IPS-18c (cell line): ENCODE measurements around the gene CKAP2L.
"Not testable (repeated sequence)": the region's sequence is repeated elsewhere in the genome, so short reads cannot be mapped to it uniquely, and the experiment has no call there.

ENCODE experiments used
- H3K4me3 ChIP-seq: 2 replicates; pipeline ENCODE4 v1.7.0; 2013; ENCODE audit warnings: low read depth, mild to moderate bottlenecking, low read length, moderate library complexity; ENCODE audit not compliant: insufficient read depth
- H3K9me3 ChIP-seq: one replicate; pipeline ENCODE4 v1.6.1; 2013; ENCODE audit warnings: mild to moderate bottlenecking, low read length, moderate library complexity; ENCODE audit not compliant: control insufficient read depth, insufficient read depth

Gene CKAP2L

GRCh38 chr2:112723547-112723940, 40.9 kb downstream of the CKAP2L start:
- H3K4me3 ChIP-seq, result no peak overlapping the region
- H3K9me3 ChIP-seq, result no peaks in the 10 kb centered on the region

DNA sequence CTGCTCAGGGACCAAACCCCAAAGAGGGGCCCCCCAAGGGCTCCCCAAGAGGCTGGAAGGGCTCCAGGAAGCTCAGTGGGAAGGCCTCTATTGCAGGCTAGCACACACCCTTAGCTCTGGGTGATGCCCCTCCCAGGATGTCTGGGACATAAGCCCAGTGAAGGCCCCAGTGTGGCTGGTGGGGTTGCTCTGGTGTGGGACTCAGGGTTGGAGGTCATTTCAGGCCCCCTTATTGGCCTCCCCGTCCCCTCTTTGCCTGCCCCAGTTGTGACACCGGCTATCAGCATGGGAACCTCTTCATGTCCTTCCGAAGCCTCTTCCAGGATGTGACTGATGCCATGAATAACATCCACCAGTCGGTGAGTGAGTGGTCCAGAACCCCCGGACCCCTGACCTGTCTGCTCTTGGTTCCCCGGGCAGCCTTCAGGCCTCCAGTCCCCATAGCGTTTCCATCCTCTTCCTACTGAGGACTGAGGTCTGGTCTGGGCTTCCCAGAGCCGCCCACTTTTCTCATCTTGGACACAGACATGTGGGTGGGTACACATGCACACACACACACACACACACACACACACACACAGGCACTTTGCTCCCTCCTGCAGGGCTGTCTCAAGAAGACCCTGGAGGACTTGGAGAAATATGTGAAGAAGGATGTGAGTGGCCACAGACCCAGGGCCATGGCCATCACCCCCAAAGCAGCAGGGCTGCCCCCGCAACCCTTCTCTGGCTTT, 41.4 kb downstream of the CKAP2L start:
- Histone ChIP-seq H3K4me3 (no peak overlapping the region), H3K9me3 (no peaks in the 10 kb centered on the region)

- no peak overlapping the region for H3K4me3 ChIP-seq
- no peaks in the 10 kb centered on the region for H3K9me3 ChIP-seq
Observed at GRCh38 chr2:112721819-112722522, 42.4 kb downstream of the CKAP2L start.

- H3K9me3 ChIP-seq, result no peaks in the 10 kb centered on the region
- no peak within 1 kb of the TSS for H3K4me3 ChIP-seq
Observed at GRCh38 chr2:112720785-112721184, 43.6 kb downstream of the CKAP2L start, which contains the start of gene NT5DC4. Gene NT5DC4, plus strand, starts transcription at chr2:112721020. Its CDS starts 60 bp downstream, at chr2:112721080.

- no peaks in the 10 kb centered on the region for H3K9me3 ChIP-seq
- H3K4me3 ChIP-seq, result no peak overlapping the region
Observed at GRCh38 chr2:112718863-112719370, 45.5 kb downstream of the CKAP2L start.

DNA sequence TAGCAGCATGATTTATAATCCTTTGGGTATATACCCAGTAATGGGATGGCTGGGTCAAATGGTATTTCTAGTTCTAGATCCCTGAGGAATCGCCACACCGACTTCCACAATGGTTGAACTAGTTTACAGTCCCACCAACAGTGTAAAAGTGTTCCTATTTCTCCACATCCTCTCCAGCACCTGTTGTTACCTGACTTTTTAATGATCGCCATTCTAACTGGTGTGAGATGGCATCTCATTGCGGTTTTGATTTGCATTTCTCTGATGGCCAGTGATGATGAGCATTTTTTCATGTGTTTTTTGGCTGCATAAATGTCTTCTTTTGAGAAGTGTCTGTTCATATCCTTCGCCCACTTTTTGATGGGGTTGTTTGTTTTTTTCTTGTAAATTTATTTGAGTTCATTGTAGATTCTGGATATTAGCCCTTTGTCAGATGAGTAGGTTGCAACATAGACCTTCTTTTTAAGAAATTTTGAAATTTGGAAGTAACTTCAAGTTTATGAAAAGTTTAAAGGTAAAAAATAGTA, 47.5 kb downstream of the CKAP2L start:
- H3K4me3 ChIP-seq, H3K9me3 ChIP-seq: not testable (repeated sequence)

DNA sequence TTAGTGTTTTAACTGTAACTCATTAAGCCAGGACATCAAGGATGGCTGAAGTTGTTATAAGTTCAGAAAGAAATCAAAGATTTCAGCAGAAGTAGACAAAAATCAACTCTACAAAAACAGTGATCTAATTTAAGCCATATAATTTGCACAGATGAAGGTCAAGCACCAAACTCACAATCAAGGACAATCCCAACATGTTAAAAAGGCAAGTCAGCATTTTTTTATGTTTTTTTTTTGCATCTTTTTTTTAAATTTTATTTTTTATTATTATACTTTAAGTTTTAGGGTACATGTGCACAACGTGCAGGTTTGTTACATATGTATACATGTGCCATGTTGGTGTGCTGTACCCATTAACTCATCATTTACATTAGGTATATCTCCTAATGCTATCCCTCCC, 48.3 kb downstream of the CKAP2L start:
- H3K9me3 ChIP-seq, H3K4me3 ChIP-seq: not testable (repeated sequence)

DNA sequence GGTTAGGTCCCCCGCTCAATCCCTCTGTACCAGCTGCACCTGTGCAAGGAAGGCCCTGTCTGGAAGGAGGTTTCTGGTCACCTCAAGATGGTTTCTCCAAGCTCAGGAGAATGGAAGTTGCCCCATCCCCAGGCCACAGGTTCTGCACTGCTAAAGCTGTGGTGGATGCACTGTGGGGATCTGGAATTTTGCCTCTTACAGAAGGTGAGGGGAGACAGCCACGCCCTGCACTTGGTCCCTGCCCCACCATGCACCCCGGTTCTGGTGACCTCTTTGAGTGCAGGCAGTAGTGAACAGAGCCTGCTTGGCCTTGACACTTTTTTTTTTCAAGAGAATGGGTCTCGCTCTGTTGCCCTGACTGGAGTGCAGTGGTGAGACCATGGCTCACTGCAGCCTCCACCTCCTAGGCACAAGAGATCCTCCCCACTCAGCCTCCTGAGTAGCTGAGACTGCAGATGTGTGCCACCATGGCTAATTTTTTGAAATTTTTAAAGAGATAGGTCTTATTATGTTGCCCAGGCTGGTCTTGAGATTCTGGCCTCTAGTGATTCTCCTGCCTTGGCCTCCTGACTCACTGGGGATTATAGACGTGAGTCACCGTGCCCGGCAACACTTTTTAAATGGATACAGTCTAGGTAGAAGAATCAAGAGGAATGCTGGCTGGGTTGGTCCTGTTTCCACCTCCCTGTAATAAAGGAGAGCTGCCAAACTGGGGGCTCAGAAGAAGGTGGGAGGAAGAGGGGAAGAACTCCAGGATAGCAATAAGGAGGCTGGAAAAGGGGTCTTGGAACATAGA, 49.4 kb downstream of the CKAP2L start:
- H3K4me3 ChIP-seq, result no peak overlapping the region

GRCh38 chr2:112714331-112714730, 50.1 kb downstream of the CKAP2L start:
- H3K9me3 ChIP-seq, result no peaks in the 10 kb centered on the region
- no peak overlapping the region for H3K4me3 ChIP-seq

More for the DNA sequence above, 49.4 kb downstream of the CKAP2L start:
- H3K9me3 ChIP-seq, result no peaks in the 10 kb centered on the region

GRCh38 chr2:112713926-112714325, 50.5 kb downstream of the CKAP2L start:
- Histone ChIP-seq H3K9me3 (no peaks in the 10 kb centered on the region), H3K4me3 (no peak overlapping the region)

DNA sequence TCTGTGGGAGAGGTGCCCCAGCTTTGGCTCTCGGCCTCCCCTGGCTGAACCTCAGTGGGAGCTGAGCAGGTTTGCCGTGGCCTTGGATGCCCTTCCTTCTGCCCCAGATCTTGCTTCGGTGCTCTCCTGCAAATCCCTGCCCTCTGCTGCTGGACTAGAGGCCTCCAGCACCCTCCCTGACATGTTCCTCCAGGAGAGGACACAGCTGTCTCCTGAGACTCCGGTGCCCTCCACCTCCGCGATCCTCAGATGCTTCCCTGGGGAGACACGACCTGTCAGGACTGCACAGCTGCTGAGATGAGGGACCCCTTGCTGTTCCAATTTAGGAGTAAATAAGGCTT, 50.9 kb downstream of the CKAP2L start:
- no peak overlapping the region for H3K4me3 ChIP-seq

DNA sequence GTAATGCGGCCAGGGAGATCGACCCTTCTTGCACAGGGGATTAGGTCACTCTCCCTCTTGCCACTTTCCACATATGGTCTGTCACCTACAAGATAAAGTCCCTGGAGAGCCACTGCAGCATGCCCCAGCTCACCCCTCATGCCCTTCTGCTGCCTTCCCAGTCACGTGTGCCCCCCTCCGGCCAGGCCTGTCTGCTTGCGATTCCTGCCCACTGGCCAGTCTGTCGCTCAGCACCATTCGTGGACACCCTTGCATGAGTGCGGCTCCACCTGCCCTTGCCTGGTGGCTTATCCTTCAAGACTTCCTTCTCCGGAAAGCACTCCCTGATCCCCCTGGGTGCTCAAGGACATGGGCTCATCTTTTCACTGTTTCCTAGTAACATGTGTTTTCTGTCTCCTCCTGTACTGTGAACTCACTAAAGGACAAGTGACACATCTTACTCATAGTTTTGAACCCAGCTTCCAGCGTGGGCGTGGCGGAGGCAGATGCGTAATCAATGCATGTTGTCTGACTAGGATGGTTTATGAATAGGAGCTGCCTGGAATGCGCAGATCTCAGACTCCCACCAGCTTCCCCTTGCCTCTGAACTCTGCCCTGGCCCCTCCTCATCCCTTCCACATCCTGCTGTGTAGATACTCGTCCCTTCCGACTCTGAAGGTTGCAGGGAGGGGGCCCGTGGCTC, 51.4 kb downstream of the CKAP2L start:
- Histone ChIP-seq H3K9me3 (no peaks in the 10 kb centered on the region), H3K4me3 (no peak overlapping the region)

More for the DNA sequence above, 50.9 kb downstream of the CKAP2L start:
- H3K9me3 ChIP-seq, result no peaks in the 10 kb centered on the region

GRCh38 chr2:112712465-112712864, 51.9 kb downstream of the CKAP2L start:
- H3K9me3 ChIP-seq, result no peaks in the 10 kb centered on the region
- H3K4me3 ChIP-seq, result no peak overlapping the region

DNA sequence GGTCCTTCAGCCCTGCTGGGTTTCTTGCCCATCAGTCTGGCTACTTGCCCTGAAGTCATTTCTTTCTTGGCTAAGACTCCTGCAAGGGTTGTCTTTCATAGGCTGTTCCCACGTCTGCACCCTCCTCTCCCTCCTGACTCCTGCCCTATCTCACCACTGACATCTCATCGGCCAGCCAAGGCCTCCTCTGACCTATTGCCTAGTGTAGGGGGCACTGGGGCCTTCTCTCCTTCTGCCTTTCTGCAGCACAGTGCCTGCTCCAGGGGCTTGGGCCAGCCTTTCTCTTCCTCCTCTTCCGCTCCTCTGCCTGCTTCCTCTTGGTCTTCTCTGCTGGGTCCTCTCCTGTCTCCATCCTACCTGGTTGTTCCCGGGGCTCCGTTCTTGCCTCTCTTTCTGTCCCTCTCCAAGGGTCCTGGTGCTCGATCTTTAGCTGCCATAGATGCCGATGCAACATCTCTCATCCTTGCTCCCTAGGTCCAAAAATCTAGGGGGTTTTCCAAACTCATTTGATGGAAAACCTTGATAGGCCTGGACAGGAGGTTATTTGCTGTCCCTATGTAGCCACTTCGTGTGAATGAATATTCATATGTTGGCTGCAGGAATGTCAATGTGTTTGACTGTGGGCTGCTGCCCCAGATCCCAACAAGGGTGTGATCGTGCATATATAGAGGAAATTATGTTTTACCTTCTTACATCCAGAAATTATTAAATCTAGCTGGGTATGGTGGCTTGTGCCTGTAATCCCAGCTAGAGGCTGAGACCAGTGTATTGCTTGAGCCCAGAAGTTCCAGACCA, 53.3 kb downstream of the CKAP2L start:
- Histone ChIP-seq H3K4me3 (no peak overlapping the region), H3K9me3 (no peaks in the 10 kb centered on the region)

DNA sequence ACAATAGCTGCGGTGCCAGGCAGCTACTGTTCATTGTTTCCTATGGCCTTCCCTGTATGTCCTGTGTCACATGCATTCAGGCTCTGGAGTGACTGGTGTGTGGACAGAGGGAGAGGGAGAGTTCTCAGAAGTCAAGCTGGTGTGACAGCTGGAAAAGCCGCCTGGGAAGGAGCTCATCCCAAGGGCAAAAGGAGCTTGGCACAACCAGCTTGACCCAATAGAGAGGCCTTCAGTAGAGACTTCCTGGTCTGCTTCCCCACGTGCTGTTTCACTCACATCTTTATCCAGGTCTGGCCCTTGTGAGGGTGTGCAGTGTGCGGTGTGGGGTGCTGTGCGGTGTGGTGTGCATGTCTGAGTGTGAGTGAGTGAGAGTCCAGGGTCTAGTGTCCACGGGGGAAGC, 54.7 kb downstream of the CKAP2L start:
- Histone ChIP-seq H3K9me3 (no peaks in the 10 kb centered on the region), H3K4me3 (no peak overlapping the region)

DNA sequence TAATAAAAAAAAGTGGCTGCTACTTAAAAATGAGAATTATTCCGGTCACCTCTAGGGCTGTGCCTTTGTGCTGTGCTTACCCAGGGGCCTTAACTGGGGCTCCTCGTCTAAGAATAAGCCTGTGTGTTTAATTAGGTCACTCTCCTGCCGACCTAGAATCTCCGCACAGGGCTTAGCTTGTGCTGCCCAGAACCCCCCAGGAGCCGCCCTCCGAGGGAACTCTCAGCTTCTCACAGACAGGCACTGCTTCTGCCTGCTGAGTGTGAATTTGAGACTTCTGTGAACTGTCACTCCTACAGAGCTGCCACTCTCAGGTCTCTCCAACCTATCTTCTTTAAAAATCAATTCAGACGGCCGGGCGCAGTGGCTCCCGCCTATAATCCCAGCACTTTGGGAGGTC, 55.4 kb downstream of the CKAP2L start:
- Histone ChIP-seq H3K9me3 (no peaks in the 10 kb centered on the region), H3K4me3 (no peak overlapping the region)
